Stimulated activated CD4-positive, alpha-beta T cell treated with anti-CD3 and anti-CD28 coated beads, Interleukin-4, amount 100 ng/mL, for 4 hours (primary cell): ENCODE measurements around the gene TMEM44.
"Not testable (repeated sequence)": the region's sequence is repeated elsewhere in the genome, so short reads cannot be mapped to it uniquely, and the experiment has no call there.

Experiments used
- DNase-seq, 2 experiments: peaks; one replicate each; pipeline ENCODE4 v3.0.0-alpha.2; 2020

The TMEM44 gene

GRCh38 chr3:194640829-194641228 lies 7.6 kb upstream of the TMEM44 start:
- DNase-seq: peak; percentile 13 to 20

GRCh38 chr3:194638991-194639605 lies 5.9 kb upstream of the TMEM44 start:
- no peak for DNase-seq

- DNase-seq: no peak
These were observed 4.6 kb upstream of the TMEM44 start for GRCh38 chr3:194637541-194638400.

GRCh38 chr3:194637066-194637465 lies 3.8 kb upstream of the TMEM44 start:
- no peak for DNase-seq

GRCh38 chr3:194632809-194633348 lies 340 bp downstream of the TMEM44 start:
- peak; percentile 7 to 26 for DNase-seq

- DNase-seq: no peak
These were observed 902 bp downstream of the TMEM44 start for GRCh38 chr3:194632226-194632808.

- DNase-seq: no peak
These were observed 1.5 kb downstream of the TMEM44 start for GRCh38 chr3:194631696-194632095.

GRCh38 chr3:194630681-194631080 lies 2.5 kb downstream of the TMEM44 start:
- not testable (repeated sequence) for DNase-seq

- DNase-seq: no peak
These were observed 8.3 kb downstream of the TMEM44 start for GRCh38 chr3:194624956-194625355.

- no peak for DNase-seq
These were observed 9.5 kb downstream of the TMEM44 start for GRCh38 chr3:194623449-194624290.

GRCh38 chr3:194622621-194623340 lies 10.4 kb downstream of the TMEM44 start:
- DNase-seq: no peak

GRCh38 chr3:194621947-194622346 lies 11.3 kb downstream of the TMEM44 start:
- DNase-seq: no peak

GRCh38 chr3:194620196-194620595 lies 13.0 kb downstream of the TMEM44 start:
- no peak for DNase-seq

- DNase-seq: no peak
These were observed 13.5 kb downstream of the TMEM44 start for GRCh38 chr3:194619741-194620140.

- no peak for DNase-seq
These were observed 14.2 kb downstream of the TMEM44 start for GRCh38 chr3:194618858-194619608.

GRCh38 chr3:194617827-194618226 lies 15.4 kb downstream of the TMEM44 start:
- no peak for DNase-seq

GRCh38 chr3:194617143-194617671 lies 16.0 kb downstream of the TMEM44 start:
- DNase-seq: no peak

GRCh38 chr3:194615226-194615625 lies 18.0 kb downstream of the TMEM44 start:
- no peak for DNase-seq

- DNase-seq: no peak
These were observed 21.0 kb downstream of the TMEM44 start for GRCh38 chr3:194612221-194612620.

- DNase-seq: no peak
These were observed 22.5 kb downstream of the TMEM44 start for GRCh38 chr3:194610689-194611088.

- no peak for DNase-seq
These were observed 23.6 kb downstream of the TMEM44 start for GRCh38 chr3:194609601-194610000.
